HG02943 (cell line): ENCODE data around the gene CLASP1.
"Not testable (repeated sequence)": the region's sequence is repeated elsewhere in the genome, so short reads cannot be mapped to it uniquely, and the experiment has no call there.

ENCODE experiments used
- ATAC-seq: cut with Tn5 transposase; IDR thresholded peaks from one replicate; pipeline ENCODE4 v1.9.1; 2021; ENCODE audit warnings: mild to moderate bottlenecking, low read depth, moderate library complexity; ENCODE audit not compliant: unreplicated experiment

The CLASP1 gene

DNA sequence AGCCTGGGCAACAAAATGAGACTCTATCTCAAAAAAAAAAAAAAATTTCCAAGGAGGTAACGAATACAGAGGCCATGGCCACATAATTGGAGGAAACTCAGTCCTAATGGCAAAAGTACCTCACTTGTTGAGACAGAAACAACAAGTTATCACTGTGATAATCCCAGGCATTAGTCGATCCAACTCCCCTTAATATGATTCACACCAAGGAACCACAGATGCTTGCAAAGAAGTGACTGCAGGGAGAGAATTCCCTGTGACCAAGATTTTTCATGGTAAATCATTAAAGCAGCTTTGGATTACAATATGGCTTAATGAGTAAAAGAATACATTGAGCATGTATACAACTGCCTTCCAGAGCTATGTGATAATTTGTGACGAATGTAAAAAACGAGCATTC is 199.0 kb downstream of the CLASP1 start:
- ATAC-seq: no peak

GRCh38 chr2:121446647-121447241 is 202.5 kb downstream of the CLASP1 start:
- ATAC-seq: no peak

GRCh38 chr2:121442889-121443288 is 206.4 kb downstream of the CLASP1 start:
- ATAC-seq: no peak

GRCh38 chr2:121438290-121438689 is 211.0 kb downstream of the CLASP1 start:
- not testable (repeated sequence) for ATAC-seq

GRCh38 chr2:121436918-121437317 is 212.3 kb downstream of the CLASP1 start:
- ATAC-seq: no peak

- ATAC-seq: no peak
Measured at GRCh38 chr2:121435790-121436189, 213.5 kb downstream of the CLASP1 start.

GRCh38 chr2:121431214-121431613 is 218.0 kb downstream of the CLASP1 start:
- ATAC-seq: no peak

DNA sequence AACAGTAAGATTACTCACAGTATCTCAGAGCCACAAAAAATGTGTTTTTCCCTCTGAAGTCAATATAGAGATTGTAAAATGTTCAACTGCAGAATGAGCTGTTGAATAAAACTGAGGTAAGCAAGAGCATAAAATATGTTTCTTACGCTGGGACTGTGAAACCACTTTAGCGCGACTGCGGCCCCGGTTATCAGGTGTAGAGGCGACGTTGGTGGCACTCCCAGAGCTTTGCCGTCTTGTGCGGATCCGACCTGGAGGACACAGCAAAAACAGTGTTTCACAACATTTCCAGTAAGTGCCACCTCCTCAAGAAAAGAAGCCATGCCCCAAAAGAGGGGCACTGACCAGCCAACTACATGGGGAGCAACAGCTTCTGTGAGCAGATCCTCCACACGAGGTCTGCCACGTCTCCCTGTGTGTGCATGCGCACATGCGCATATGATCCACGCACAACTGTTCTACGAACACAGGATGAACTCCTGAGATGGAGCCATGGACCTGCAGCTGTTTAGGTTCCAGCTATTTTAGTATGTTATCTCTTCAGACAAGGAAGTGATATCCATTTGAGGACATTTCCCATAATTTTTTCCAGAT is 219.2 kb downstream of the CLASP1 start:
- ATAC-seq: no peak

DNA sequence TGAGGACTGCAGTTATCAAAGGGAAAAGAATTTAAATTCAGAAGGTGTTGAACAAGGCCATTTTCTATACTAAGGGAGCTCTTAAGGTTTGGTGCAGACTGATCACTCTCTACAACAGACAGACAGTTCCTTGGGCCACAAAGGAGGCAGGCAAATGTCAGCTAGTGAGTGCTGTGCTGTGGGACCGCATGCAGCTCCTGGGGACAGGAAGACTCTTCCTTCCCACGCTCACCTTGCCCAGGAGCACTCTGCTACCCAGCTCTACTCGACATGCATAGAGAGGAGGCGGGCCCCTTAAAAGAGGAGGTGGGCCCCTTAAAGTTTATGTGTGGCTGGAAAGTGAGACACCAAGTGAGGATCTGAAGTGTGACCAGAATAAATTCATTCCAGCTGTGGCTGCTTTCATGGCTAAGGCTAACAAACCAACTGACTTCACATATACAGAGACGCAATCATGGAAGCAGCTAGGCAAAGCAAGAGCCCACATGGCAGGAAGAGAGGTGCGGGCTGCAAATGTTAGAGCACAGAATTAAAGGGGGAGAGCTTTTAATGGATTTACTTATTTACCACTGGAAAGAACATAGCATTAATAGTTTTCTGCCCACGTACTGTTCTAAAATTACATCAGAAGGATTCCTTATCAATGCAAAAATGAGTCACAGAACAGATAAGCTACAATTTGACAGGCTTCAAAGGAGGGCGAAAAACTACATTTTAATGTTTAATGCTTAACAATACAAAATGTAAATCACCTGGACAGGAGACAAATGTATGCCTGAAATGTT is 220.0 kb downstream of the CLASP1 start:
- no peak for ATAC-seq

DNA sequence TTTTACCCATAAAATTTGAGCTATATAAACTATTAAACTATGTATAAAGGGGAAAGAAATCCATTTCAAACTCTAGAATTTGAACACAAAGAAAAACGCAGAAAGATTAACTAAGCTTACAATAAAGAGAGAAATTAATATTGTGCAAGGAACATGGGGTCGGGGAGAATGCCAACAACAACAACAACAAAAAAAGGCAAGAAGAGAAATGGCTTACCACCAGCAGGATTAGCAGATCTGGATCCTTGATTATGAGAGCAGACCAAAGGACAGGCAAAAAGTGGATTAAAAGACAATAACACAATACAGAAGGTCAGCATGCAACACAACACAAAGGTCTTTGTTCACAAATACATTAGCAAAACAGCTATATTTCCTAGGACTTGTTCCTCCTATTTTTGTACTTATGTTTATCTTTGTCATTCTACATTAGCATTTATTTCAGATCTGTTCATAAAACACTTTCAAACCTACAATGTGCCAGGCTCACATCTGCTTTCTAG is 222.0 kb downstream of the CLASP1 start:
- no peak for ATAC-seq

DNA sequence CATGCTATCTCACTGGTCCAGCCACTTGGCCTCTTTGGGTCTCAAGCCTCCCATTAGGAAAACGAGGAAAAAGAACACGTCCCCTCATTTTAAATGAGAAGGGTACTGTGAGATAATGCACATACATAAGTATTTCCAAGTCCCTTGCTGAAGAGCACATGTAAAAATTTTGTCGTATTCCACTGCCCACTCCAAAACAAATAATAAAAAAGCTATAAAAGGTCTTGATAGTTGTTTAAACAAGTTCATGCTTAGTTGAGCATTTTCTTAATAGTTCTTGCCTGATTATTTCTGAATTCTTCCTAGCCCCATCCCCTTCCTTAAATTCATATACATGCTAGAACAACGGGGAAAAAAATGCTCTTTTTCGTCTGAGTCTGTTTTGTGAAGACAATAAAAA is 228.8 kb downstream of the CLASP1 start:
- no peak for ATAC-seq

DNA sequence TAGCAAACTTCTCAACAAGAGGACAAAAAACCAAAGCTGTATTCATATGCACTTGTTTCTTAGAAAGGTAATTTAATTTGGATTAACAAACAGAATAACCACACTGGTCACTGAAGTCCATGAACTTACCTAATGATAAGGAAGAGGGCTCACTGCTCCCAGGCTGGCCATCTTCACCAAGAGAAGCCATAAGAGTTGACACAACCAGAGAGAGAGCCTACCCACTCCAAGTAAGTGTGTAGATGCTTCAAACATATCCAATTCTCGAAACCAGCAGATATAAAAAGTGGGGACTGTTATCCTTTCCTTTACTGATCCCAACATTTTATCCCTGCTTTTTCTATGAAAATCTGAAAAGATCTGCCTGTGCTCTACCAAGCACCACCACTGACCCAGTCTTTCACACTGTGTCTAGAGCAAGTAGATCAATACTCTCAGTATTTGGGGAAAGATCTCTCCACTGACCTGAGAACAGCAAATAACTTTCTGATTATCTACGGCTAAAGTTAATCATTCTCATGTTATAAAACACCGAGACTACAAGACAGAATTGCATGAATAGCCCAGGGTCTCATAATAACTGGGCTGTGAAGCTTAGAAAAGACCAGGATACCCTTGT is 230.1 kb downstream of the CLASP1 start:
- no peak for ATAC-seq

DNA sequence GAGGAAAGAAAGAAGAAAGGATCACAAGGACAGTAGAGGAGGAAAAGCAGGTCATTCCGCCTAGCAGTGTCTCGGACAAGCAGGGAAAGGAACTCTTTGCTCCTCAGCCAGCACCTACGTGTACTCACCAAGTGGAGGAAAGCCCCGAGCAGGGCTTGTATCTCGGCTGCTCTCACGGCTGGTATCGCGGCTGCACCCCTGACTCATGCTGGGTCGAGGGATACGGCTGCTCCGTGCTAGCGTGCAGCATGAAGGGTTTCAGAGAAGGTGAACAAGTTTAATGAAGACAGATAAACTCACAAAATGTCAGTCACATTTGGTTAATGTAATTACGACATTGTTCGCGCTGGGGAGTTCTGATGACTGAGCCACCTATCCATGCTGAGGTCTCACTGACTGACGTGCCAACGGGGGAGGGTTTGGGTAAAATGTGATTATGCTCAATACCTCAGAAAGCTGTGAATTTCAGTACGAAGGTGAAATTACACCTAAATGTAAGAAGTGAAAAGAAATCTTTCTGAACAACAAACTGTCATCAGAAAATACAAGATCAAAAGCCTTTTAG is 230.7 kb downstream of the CLASP1 start:
- ATAC-seq: no peak

DNA sequence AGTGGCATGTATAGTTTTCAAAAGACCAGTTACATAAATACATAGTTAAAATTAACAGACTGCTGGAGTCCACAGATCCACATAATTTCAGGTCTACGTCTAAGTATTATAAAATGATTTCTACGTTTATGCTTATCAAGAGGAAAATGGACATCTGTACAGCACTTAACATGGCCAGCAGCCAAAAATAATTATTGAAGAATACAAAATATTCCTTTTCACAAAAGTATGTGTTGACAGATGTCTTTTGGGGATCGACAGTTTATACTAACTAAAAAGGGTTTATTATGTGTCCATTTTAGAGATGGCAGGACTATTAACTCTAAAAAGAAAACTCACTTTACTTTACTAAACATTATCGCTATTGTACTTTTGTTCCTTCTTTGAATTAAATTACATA is 231.4 kb downstream of the CLASP1 start:
- ATAC-seq: no peak

DNA sequence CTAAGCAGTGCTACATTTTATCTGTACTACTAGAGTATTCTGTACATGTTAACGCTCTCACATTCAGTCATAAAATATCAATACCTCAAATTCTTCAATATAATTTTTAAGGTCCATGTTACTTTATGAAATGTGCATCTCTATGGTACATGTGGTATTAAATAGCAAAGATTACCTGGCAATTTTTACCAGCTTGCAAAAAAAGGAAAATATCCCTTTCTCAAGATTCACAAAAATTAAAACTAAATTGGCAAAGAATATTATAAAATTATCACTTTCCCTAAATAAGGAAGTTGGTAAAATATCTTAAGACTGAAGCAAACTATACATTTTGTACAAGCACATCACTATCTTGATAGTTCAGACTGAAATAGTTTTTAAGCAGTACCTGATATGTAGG is 233.5 kb downstream of the CLASP1 start:
- no peak for ATAC-seq

GRCh38 chr2:121412349-121412748 is 236.9 kb downstream of the CLASP1 start:
- no peak for ATAC-seq

DNA sequence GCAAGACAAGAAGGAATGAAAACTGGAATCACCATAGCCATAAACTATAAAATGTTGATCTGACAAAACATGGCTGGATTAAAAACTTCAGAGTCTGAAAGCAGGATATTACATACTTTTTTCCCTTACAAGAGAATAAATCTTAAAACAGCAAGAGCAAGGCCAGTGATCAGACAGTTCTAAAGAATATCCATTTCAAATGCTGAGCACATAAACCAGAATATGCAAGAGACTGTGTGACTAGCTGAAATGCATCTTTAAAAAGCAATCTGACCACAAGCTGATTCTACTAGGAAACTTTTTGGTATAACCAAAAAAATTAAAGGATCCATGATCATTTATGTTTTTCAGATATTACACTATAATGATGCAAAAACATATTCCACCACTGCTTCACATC is 239.3 kb downstream of the CLASP1 start:
- ATAC-seq: no peak

DNA sequence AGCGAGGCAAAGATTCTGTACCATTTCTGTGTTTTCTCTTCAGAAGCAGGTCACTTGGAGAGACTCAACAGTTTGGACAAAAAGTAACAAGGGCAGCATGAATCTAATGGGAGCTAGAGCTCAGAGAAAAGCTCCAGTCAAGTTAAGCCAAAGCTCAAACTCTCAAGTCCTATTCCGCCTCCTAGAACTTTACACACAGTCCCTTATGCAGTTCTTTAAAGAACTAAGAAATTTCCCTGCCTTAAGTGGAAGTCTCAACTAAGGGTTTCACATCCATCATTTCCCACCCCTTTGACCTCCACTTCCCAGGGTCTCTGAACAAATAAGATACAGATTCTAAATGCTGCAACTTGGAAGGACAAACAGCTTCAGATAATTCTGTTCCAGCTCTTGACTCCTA is 239.9 kb downstream of the CLASP1 start:
- ATAC-seq: no peak

- ATAC-seq: no peak
Measured at GRCh38 chr2:121408641-121409040, 240.6 kb downstream of the CLASP1 start.

GRCh38 chr2:121405233-121405632 is 244.0 kb downstream of the CLASP1 start:
- no peak for ATAC-seq

- no peak for ATAC-seq
Measured at GRCh38 chr2:121400201-121400600, 249.1 kb downstream of the CLASP1 start.
